ENCODE data around the gene CELF4. TPM values are rescaled to one million over a fixed set of nuclear protein-coding genes. Genes with fewer than 3 reads are reported as not detected.

Gene CELF4
- total RNA-seq, 4 donors from 2014 or later = not detected

DNA sequence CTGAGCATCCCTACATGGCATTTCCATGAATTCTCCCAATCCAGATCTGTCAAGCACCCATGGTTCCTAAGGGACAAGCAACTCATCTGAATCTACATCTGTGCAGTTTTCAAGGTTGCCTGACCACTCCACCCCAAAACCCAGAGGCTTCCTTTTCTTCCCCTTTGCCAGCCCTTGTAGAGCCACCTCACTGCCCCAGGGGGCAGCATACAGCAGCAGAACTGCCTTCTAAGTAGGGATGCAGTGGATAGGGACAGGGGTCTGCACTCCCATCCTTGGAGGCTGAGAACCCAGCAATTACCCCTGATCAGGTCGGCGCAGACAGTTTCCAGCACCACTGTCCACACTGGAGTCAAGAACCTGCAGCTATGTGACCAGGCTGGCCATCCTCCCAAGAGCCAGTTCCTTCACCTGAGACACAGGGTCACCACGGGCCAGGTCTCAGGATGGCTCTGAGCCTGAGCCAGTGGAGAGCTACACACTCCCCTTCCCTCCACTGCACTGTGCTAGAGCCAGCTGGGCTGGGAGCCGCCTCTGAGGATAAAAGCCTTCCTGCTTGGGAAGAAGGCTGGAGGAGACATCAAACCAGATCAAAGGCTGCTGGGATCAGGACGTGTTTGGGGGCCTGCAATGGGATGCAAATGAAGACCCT lies 283.1 kb downstream of the CELF4 start:
- Histone ChIP-seq H3K4me1 (no peaks in the 10 kb centered on the region), H3K4me3 (no peak overlapping the region), H3K27ac (no peak overlapping the region), H3K27me3 (no peaks in the 10 kb centered on the region), H3K36me3 (no peaks in the 10 kb centered on the region), H3K9me3 (no peaks in the 10 kb centered on the region)
- 18 to 38% methylated on average over 3 of the region's 5 CpGs for WGBS, 2 donors
- TF ChIP-seq, protein P1, sequence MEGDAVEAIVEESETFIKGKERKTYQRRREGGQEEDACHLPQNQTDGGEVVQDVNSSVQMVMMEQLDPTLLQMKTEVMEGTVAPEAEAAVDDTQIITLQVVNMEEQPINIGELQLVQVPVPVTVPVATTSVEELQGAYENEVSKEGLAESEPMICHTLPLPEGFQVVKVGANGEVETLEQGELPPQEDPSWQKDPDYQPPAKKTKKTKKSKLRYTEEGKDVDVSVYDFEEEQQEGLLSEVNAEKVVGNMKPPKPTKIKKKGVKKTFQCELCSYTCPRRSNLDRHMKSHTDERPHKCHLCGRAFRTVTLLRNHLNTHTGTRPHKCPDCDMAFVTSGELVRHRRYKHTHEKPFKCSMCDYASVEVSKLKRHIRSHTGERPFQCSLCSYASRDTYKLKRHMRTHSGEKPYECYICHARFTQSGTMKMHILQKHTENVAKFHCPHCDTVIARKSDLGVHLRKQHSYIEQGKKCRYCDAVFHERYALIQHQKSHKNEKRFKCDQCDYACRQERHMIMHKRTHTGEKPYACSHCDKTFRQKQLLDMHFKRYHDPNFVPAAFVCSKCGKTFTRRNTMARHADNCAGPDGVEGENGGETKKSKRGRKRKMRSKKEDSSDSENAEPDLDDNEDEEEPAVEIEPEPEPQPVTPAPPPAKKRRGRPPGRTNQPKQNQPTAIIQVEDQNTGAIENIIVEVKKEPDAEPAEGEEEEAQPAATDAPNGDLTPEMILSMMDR (IDR thresholded peaks at IDR 0.05) = no peak
- TF ChIP-seq POLR2A (IDR thresholded peaks at IDR 0.05) (no peak), EP300 (IDR thresholded peaks at IDR 0.05) (no peak)
- DNase-seq (ENCODE audit: low spot score in 2 of 2) = no peak

DNA sequence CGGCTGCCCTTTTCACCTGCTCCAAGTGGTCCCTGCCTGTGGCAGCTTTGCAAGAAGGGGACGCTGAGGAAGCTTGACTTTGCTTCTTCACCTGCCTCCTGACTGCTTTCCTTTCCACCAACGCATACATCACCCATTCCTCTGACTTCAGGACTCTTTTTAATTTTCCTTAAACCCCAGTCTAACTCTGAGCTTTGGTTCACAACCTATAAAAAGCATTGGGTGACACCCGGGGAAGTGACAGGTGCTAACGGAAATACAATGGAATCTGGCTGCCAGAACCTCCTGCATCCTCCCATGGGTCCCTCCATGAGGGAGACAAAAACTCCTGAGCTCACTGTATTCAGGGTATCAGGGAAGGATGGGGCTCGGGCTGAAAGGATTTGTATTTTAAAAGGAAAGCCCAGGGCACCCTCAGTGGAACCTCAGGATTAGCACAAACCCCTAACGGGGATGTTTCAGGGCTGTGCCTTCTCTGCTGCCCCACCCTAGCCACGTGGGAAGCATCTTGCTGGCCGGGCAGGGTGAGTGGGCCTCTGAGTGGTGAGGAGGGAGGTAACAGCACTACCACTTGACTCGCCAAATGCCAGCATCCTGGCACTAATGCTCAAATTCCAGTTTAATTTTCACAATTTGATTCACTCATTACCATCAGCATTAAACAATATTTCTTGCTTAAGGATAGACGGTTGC lies 284.8 kb downstream of the CELF4 start:
- no peak for DNase-seq (ENCODE audit: low spot score in 2 of 2)
- peaks cover 0 to 13% of the 10 kb centered on the region in 2 donors for H3K27me3 ChIP-seq
- no peaks in the 10 kb centered on the region for H3K9me3 ChIP-seq
- H3K4me1 ChIP-seq = no peaks in the 10 kb centered on the region
- no peak overlapping the region for H3K4me3 ChIP-seq
- no peak overlapping the region for H3K27ac ChIP-seq
- TF ChIP-seq POLR2A (IDR thresholded peaks at IDR 0.05) = no peak
- 55 to 58% methylated on average over 11 of the region's 11 CpGs for WGBS, 2 donors
- no peaks in the 10 kb centered on the region for H3K36me3 ChIP-seq

DNA sequence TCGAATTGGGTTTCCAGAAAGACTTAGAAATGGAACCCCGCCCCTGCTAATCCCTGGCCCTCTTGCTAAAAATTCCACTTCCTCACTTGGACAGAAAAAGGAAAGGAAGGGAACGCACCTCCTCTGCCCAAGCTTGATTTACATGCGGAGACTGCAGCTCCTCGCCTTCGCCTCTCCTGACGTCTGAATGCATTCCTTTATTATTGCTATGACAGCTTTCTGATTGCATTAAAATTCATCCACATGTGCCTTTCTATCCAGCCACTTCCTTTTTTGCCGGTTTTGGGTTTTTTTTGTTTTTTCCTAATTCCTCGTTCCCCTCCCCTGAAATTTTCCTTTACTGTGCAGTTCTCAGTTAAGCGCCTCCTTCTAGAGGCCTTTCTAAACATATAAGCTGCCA lies 287.8 kb downstream of the CELF4 start:
- no peak for DNase-seq (ENCODE audit: low spot score in 2 of 2)
- WGBS, 2 donors = 60 to 65% methylated on average over 10 of the region's 10 CpGs
- TF ChIP-seq, protein P1 (IDR thresholded peaks at IDR 0.05) = no peak
- no peak for TF ChIP-seq POLR2A (IDR thresholded peaks at IDR 0.05)
- TF ChIP-seq EP300 (IDR thresholded peaks at IDR 0.05) = no peak

DNA sequence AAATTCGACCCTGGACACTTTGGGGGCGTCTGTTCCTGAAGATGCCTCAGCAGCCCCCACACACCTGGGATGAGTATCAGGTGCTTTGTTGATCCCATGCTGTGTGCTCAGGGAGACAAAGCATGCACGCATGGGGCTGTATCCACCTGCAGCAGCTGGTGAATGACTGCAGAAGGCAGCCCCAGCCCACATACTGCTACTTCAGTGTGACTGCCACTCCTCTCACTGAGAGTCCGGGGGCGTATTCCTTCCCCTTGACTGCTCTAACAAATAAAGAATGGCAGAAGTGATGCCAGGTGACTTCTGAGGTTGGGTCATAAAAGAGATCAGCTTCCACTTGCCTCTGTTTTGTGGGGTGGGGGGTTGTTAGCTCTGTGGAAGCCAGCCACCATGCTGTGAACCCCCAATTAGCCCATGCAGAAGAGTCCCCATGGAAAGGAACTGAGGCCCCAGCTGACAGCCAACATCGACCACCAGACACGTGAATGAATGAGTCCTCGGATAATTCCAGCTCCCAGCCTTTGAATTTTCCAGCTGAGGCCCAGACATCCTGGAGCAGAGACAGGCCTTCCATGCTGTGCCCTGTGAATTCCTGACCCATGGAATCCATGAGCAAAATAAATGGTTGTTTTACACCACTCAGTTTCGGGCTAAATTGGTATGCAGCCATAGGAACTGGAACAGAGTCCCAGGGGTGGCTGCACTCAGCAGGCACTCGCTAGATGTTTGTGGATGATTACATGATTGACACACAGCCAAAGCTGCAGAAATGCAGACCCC lies 289.3 kb downstream of the CELF4 start:
- TF ChIP-seq POLR2A (IDR thresholded peaks at IDR 0.05) (no peak), EP300 (IDR thresholded peaks at IDR 0.05) (no peak)
- TF ChIP-seq, protein P1 (IDR thresholded peaks at IDR 0.05) = no peak
- peaks cover 0 to 12% (median 0%) of the 10 kb centered on the region in 4 donors for H3K4me1 ChIP-seq
- H3K4me3 ChIP-seq = no peak overlapping the region
- 65 to 73% methylated on average over 10 of the region's 10 CpGs for WGBS, 2 donors
- no peak overlapping the region for H3K27ac ChIP-seq
- DNase-seq (ENCODE audit: low spot score in 2 of 2) = no peak
- H3K36me3 ChIP-seq = no peaks in the 10 kb centered on the region
- H3K27me3 ChIP-seq = peaks cover 0 to 44% of the 10 kb centered on the region in 2 donors
- H3K9me3 ChIP-seq = no peaks in the 10 kb centered on the region

More for the DNA sequence above, 287.8 kb downstream of the CELF4 start:
- peaks cover 0 to 43% of the 10 kb centered on the region in 2 donors for H3K27me3 ChIP-seq
- H3K36me3 ChIP-seq = no peaks in the 10 kb centered on the region
- no peak overlapping the region for H3K27ac ChIP-seq
- H3K4me1 ChIP-seq = peaks cover 0 to 12% (median 0%) of the 10 kb centered on the region in 4 donors
- H3K4me3 ChIP-seq = no peak overlapping the region
- no peaks in the 10 kb centered on the region for H3K9me3 ChIP-seq

DNA sequence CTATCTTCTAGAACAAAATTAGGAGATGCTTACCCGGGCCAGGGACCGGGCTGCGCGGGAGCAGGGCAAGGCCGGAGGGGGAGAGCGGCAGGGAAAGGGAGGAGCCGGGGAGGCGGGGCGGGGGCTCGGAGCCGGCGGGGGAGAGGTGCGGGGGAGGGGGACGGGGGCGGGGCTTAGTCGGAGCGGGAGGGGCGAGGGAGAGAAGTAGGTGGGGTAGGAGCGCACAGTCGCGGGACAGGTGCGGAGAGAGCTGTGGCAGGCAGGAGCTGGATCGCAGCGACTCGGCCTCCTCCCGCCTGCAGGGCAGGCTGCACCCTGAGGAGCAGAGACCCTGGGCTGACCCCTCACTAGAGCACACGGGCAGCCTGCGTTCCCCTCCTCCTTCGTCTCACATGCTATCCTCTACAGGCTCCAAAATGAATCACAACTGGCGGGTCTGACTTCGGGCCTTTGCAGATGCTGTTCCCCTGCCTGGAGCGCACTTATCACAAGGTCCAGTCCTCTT lies 290.3 kb downstream of the CELF4 start:
- WGBS, 2 donors = 15 to 28% methylated on average over 29 to 32 of the region's 32 CpGs
- no peak overlapping the region for H3K27ac ChIP-seq
- TF ChIP-seq POLR2A (IDR thresholded peaks at IDR 0.05) = no peak
- TF ChIP-seq, protein P1 (IDR thresholded peaks at IDR 0.05) = no peak
- TF ChIP-seq EP300 (IDR thresholded peaks at IDR 0.05) = no peak
- no peak for DNase-seq (ENCODE audit: low spot score in 2 of 2)
- no peaks in the 10 kb centered on the region for H3K9me3 ChIP-seq
- peaks cover 0 to 12% (median 0%) of the 10 kb centered on the region in 4 donors for H3K4me1 ChIP-seq
- no peaks in the 10 kb centered on the region for H3K36me3 ChIP-seq
- no peak overlapping the region for H3K4me3 ChIP-seq
- peaks cover 0 to 44% of the 10 kb centered on the region in 2 donors for H3K27me3 ChIP-seq
